Coronary artery (tissue), 2 donors: ENCODE results near the gene FLT1.

ENCODE experiments used
- DNase-seq: peaks from one replicate; pipeline ENCODE4 v3.0.0-alpha.2; 2017; ENCODE audit warnings: low spot score
- H3K27ac ChIP-seq, 2 donors: fragments of 200-600 bp; sonication (generic); one replicate each; pipeline ENCODE4 v1.5.1; 2016 to 2019
- H3K4me3 ChIP-seq: fragments of 200-600 bp; sonication (generic); 2 replicates; pipeline ENCODE4 v1.5.1; 2016; ENCODE audit warnings: mild to moderate bottlenecking, moderate library complexity
- CTCF ChIP-seq: fragments of 200-600 bp; sonication (generic); IDR thresholded peaks from one replicate; pipeline ENCODE4 v1.5.1; 2019; ENCODE audit warnings: antibody characterized with exemption

The FLT1 gene

GRCh38 chr13:28328271-28328607, 166.7 kb downstream of the FLT1 start:
- DNase-seq: no peak
- Histone ChIP-seq H3K27ac (no peak overlapping the region), H3K4me3 (no peak overlapping the region)
- TF ChIP-seq CTCF: no peak

- no peak for TF ChIP-seq CTCF
- H3K27ac ChIP-seq: no peak overlapping the region
- DNase-seq: no peak
These were observed 167.3 kb downstream of the FLT1 start for GRCh38 chr13:28327373-28328270.

GRCh38 chr13:28326056-28326455, 168.9 kb downstream of the FLT1 start:
- Histone ChIP-seq H3K4me3 (no peak overlapping the region), H3K27ac (no peak overlapping the region)
- no peak for DNase-seq
- TF ChIP-seq CTCF: no peak

More at GRCh38 chr13:28327373-28328270, 167.3 kb downstream of the FLT1 start:
- H3K4me3 ChIP-seq: no peak overlapping the region

GRCh38 chr13:28325022-28325421, 169.9 kb downstream of the FLT1 start:
- DNase-seq: no peak
- Histone ChIP-seq H3K4me3 (no peak overlapping the region), H3K27ac (no peak overlapping the region)
- no peak for TF ChIP-seq CTCF

GRCh38 chr13:28324181-28324789, 170.6 kb downstream of the FLT1 start:
- H3K27ac ChIP-seq: no peak overlapping the region
- TF ChIP-seq CTCF: peak; percentile 45
- no peak overlapping the region for H3K4me3 ChIP-seq
- no peak for DNase-seq

GRCh38 chr13:28322256-28322905, 172.5 kb downstream of the FLT1 start:
- DNase-seq: no peak
- Histone ChIP-seq H3K4me3 (no peak overlapping the region), H3K27ac (no peak overlapping the region)
- TF ChIP-seq CTCF: no peak
